Left ventricle myocardium inferior (tissue), 1 donor: ENCODE data around the gene TNFAIP8L3. TPM values are rescaled to one million over a fixed set of nuclear protein-coding genes. Genes with fewer than 3 reads are reported as not detected.
A peak's percentile ranks its signal among the peaks of the same experiment; 100 is the strongest.

Experiments used
- DNase-seq: peaks from one replicate; pipeline ENCODE4 v3.0.0-alpha.2; 2020
- H3K27ac ChIP-seq: fragments of 200-600 bp; replicated peaks from 2 replicates; pipeline ENCODE4 v1.8.0; 2021
- H3K27me3 ChIP-seq: fragments of 200-600 bp; 2 replicates; pipeline ENCODE4 v1.8.0; 2021; ENCODE audit warnings: low read depth
- H3K36me3 ChIP-seq: fragments of 200-600 bp; 2 replicates; pipeline ENCODE4 v1.8.0; 2021
- H3K4me1 ChIP-seq: fragments of 200-600 bp; 2 replicates; pipeline ENCODE4 v1.8.0; 2021
- H3K4me3 ChIP-seq: fragments of 200-600 bp; 2 replicates; pipeline ENCODE4 v1.8.0; 2021; ENCODE audit warnings: mild to moderate bottlenecking, moderate library complexity
- H3K9me3 ChIP-seq: fragments of 200-600 bp; replicated peaks from 2 replicates; pipeline ENCODE4 v1.8.0; 2021
- CTCF ChIP-seq: fragments of 200-600 bp; IDR thresholded peaks from 2 replicates; pipeline ENCODE4 v1.8.0; 2021; ENCODE audit warnings: antibody characterized with exemption, mild to moderate bottlenecking, borderline replicate concordance
- intact Hi-C: fragments of 100-400 bp; cut with micrococcal nuclease; formaldehyde crosslinking; loops from one replicate; pipeline ENCODE4 v1.11.0; 2022
- total RNA-seq: library from RNA; stranded (reverse); fragmentation: NEBNext Ultra II Directional; extraction: Animal tissue kit (Norgen Biotek cat#: 25700); gene quantifications from one replicate; pipeline ENCODE4 v1.2.1, GENCODE V29; 2021
- donor health status: DM: no; HTN: yes; CAD: no; lungs with severe emphysema.

The TNFAIP8L3 gene
- total RNA-seq, 1 donor from 2014 or later = 6.0 TPM

- no peak for TF ChIP-seq CTCF
- Histone ChIP-seq H3K36me3 (no peaks in the 10 kb centered on the region), H3K9me3 (no peaks in the 10 kb centered on the region), H3K27me3 (no peaks in the 10 kb centered on the region), H3K27ac (no peak overlapping the region), H3K4me1 (peaks cover 52% of the 10 kb centered on the region), H3K4me3 (no peak overlapping the region)
- no peak for DNase-seq
- intact Hi-C loops = no loop called here
Observed at GRCh38 chr15:51048308-51048707, 46.4 kb downstream of the TNFAIP8L3 start.

GRCh38 chr15:51046799-51047449, 47.8 kb downstream of the TNFAIP8L3 start:
- DNase-seq = peak; percentile 21
- H3K9me3 ChIP-seq = no peaks in the 10 kb centered on the region
- intact Hi-C loops = no loop called here
- H3K36me3 ChIP-seq = no peaks in the 10 kb centered on the region
- peaks cover 40% of the 10 kb centered on the region for H3K4me1 ChIP-seq
- no peak overlapping the region for H3K27ac ChIP-seq
- no peaks in the 10 kb centered on the region for H3K27me3 ChIP-seq
- no peak for TF ChIP-seq CTCF
- no peak overlapping the region for H3K4me3 ChIP-seq

GRCh38 chr15:51046016-51046415, 48.7 kb downstream of the TNFAIP8L3 start:
- Histone ChIP-seq H3K36me3 (no peaks in the 10 kb centered on the region), H3K4me3 (no peak overlapping the region), H3K9me3 (no peaks in the 10 kb centered on the region), H3K27me3 (no peaks in the 10 kb centered on the region), H3K27ac (no peak overlapping the region), H3K4me1 (peaks cover 32% of the 10 kb centered on the region)
- intact Hi-C loops = no loop called here
- TF ChIP-seq CTCF = no peak
- DNase-seq = no peak

- H3K27me3 ChIP-seq = no peaks in the 10 kb centered on the region
- H3K36me3 ChIP-seq = no peaks in the 10 kb centered on the region
- H3K4me3 ChIP-seq = no peak overlapping the region
- H3K27ac ChIP-seq = no peak overlapping the region
- TF ChIP-seq CTCF = no peak
- H3K4me1 ChIP-seq = peaks cover 28% of the 10 kb centered on the region
- no peak for DNase-seq
- intact Hi-C loops = no loop called here
- H3K9me3 ChIP-seq = no peaks in the 10 kb centered on the region
Observed at GRCh38 chr15:51044037-51044727, 50.5 kb downstream of the TNFAIP8L3 start.

- Histone ChIP-seq H3K36me3 (no peaks in the 10 kb centered on the region), H3K4me1 (no peaks in the 10 kb centered on the region), H3K4me3 (no peak overlapping the region), H3K9me3 (no peaks in the 10 kb centered on the region), H3K27ac (no peak overlapping the region), H3K27me3 (no peaks in the 10 kb centered on the region)
- no peak for TF ChIP-seq CTCF
- no peak for DNase-seq
- intact Hi-C loops = no loop called here
Observed at GRCh38 chr15:51038974-51039319, 55.8 kb downstream of the TNFAIP8L3 start.
